Stimulated activated CD4-positive, alpha-beta T cell treated with anti-CD3 and anti-CD28 coated beads, Interleukin-2, amount 100 ng/mL, for 48 hours (primary cell): ENCODE measurements around the gene CPNE8.

ENCODE experiments used
- DNase-seq, 2 donors: peaks; one replicate each; pipeline ENCODE4 v3.0.0-alpha.2; 2020

Gene CPNE8

DNA sequence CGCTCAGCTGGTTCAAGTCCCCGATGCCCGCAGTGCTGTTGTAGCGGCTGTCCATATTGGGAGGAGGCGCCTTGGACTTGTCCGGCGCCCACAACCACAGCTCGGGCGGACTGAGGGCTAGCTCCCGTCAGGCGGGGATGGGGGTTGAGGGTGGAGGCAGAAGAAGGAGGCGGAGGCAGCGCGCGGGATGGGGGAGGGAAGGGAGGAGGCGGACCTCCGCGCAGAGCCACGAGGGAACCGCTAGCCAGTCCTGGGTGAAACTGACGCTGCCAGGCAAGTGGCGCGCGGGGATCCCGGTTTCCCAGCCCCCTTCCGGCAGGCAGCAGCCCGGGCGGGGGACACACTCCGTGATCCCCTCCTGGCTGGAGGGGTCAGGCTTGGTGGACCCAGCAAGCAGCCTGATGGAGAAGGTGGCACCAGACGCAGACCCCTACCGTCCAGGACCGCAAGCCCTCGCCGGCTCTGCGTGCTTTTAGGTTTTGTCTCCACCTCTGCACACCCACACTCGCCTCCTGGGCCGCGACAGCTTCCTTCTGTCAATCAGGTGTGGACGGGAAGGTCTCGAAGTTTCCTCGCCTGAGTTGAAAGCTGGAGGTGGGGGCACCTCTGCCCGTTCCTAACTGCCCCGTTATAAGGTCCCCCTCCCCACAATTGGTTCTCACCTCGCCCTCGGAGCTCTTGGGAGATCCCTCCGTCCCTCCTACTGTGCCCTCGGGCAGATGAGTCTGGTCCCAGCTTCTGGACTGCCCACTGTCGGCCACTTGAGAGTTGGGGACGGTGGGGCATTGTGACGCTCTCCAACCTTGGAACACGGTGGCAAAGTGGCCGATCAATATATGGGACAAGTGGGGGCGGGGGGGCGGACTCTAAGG is at the start of gene CPNE8:
CPNE8 (minus strand) TSS at position 112 of the 872 bp plus-strand sequence; CDS start at position 55, 57 bp downstream.
- peak; percentile 29 to 40 for DNase-seq

- no peak for DNase-seq
Measured at GRCh38 chr12:38954238-38954873, 49.0 kb upstream of the CPNE8 start.

DNA sequence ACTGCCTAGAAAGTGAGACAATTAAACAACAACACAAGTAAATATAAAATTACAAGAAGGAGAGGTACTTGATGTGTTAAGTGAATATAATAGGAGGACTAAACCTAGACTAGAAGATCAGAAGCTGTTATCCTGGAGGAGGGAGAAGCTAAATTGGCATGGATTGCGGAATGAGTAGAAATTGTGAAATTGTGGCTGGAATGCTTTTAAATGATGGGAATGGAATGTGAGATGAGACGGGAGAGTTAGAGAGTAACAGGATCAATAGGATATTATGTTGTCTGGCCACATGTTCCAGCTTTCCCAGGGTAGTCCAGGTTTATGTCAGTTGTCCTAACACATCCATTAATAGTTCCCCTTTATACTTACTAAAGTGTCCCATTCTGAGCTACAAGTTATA is 44.0 kb upstream of the CPNE8 start:
- no peak for DNase-seq

DNA sequence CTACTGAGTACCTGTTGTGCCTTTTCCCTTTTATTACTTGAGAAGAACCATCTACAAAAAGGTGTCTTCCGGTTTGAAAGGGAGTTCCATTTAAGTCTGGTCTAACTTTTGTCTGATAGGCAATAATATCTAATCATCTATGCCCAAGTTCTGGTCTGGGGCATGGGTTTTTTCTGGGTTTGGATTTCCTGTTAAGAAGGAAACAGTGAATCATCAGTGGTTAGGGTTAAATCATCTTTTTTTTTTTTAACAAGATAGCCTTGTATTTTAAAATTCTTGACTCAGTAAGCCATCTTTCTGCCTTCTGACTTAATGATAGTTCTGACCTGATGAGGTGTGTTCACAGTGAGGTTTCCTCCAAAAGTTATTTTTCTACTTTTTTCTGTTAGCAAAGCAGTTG is 29.3 kb upstream of the CPNE8 start:
- no peak for DNase-seq

DNA sequence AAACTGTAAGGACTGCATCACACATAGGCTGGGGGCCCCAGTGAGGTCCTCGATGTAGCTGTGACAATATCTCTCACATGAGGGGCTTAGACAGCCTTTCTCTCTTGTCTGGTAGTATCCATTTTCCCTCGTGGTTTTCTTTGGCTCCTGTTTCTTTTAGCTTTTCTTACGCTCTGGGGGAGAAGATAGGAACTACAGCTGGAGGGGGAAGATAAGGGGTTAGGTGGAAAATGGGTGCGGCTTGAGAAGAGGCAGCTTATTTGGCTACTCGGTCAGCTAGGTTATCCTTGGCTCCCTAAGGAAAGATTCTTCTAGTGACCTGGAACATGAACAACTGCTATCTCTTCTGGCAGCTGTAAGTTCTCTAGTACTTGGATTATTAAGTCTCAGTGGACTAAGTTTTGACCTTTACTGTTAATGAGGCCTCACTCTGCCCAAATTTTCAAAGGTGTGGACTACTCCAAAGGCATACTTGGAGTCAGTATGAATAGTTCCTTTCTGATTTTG is 28.7 kb upstream of the CPNE8 start:
- DNase-seq = no peak

- no peak for DNase-seq
Measured at GRCh38 chr12:38932320-38932719, 26.9 kb upstream of the CPNE8 start.

DNA sequence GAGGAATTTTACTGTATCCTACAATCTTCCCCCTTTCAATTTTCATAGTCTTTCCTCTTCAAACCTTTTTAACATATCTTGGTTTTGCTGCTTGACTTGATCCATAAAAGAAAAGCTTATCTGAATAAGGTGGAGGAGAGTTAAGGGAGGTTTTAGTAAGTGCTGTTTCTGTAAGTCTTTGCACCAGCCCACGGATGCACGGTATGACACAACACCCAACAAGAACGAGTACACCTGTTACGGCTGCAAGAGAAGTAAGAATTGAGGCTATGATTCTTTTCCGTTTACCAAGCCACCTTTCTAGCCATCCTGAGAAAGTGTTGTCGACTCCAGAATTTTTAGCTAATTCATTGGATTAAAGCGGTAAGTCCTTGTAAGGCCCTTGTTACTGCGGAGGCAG is 26.1 kb upstream of the CPNE8 start:
- DNase-seq = no peak

- no peak for DNase-seq
Measured at GRCh38 chr12:38930990-38931389, 25.6 kb upstream of the CPNE8 start.

DNA sequence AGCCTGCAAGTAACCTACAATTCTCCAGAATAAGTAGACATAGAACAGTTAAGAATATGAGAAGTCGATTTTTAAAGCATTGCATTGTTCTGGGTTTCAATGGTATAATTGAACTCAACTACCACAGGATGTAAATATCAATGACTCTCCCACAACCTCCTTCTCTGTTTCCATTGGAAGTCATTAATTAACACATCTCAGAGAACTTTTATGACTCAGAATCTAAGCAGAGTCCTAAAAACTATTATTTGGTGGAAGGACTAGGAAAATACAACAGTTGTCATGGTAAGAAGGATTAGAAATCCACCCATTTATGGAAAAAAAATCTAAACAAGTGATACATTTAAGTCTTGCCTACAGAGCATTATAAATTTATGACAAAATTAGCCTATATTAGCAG is 21.1 kb upstream of the CPNE8 start:
- DNase-seq = no peak

- peak in 1 of 2 donors; percentile 16 for DNase-seq
Measured at GRCh38 chr12:38921025-38921677, 15.8 kb upstream of the CPNE8 start.

GRCh38 chr12:38919191-38919590 is 13.8 kb upstream of the CPNE8 start:
- DNase-seq = no peak

DNA sequence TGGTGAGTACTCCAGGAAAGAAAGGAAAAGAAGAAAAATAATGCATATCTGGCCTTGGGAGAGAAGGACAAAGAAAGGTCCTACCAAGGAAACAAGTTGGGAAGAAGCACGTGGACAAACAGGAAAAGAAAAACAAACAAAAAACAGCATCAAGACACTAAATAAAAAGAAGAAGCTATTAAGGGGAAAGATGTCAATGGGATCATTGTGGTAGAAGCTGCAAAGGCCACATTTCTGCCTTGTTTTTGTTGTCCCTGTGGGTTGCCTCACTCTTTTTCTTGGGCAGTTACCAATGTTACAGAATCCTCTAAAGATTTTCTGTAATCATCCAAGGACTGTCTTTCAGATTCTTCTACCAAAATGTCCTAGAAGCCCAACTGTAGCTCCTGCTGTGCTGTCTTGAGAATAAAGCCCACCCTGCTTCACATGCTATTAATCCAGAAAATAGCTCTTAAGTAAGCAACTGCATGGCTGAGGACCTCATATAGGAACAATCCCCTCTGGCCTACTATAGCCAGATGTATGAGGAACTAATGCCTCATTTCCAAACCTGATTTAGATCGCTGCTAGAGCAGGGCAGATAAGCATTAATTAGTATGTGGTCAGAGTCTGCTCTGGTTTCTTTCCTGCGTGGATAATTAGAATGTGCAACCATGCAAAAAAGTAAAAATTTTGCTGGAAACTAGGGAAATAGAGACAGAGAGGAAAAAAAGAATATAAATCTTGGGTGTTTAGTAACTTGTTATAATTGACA is 10.2 kb upstream of the CPNE8 start:
- no peak for DNase-seq

DNA sequence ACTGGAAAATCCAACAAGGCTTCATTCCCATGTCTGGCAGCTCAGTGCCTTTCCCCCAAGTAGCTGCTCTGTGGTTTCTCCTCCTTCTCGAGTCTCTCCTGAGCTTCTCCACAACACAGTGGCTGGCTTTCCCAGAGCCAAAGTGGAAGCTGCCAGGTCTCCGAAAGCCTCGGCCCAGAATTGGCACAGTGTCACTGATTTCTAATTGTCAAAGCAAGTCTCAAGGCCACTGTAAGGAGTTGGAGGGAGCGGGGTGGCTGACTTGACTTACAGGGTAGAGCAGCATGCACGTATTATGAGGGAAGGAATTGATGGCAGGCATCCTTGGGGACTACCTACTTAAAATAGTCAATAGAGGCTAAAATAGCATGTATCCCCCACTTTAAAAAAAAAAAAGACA is 6.7 kb upstream of the CPNE8 start:
- DNase-seq = no peak

- no peak for DNase-seq
Measured at GRCh38 chr12:38911611-38912010, 6.2 kb upstream of the CPNE8 start.

DNA sequence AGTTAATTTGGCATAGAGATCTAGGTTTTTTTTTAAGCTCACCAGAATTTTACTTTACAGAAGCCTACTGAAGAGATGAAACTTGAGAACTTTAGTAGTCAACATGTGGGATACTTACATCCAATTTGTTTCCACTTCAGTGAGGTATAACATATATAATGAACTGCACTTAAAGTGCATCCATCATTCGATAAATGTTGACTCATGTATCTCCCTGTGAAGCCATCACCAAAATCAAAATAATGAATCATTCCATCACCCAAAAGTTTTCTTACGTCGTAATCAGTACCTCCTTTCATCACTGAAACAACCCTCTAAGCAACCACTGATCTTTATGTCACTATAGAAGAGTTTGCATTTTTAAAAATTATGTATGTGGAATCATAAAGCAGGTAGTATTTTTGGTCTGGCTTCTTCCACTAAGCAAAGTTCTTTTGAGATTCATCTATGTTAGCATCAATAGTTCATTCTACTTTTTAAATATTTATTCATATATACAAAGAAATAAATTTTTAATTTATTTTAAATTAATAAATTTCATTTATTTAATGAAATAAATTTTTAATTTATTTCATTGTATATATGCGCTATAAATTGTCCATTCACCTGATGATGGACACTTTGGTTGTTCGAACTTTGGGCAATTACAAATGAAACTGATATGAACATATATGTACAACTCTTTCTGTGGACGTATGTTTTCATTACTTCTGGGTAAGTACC is 2.0 kb upstream of the CPNE8 start:
- DNase-seq = no peak

- DNase-seq = peak; percentile 62 to 69
Measured at GRCh38 chr12:38906482-38907200, 1.2 kb upstream of the CPNE8 start.

- peak; percentile 32 for DNase-seq
Measured at GRCh38 chr12:38904537-38905479, 583 bp downstream of the CPNE8 start.

DNA sequence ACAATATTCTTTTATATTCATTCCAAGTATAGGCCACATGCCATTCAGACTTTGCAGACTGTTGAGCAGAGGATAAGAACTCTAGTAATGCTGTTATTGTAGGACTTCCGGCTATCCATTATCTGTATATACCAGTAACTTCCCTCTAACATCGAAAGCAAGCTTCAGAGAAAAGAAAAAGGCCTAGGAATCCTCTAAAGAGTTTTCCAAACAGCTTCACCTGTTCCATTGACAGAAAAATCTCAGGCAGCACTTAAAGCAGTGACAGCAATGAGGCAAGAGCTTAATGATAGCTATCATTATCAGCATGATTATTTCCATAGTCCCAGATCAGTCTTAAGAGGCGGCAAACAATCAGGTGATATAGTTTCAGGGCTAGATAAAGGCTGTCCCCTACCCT is 1.8 kb downstream of the CPNE8 start:
- DNase-seq = no peak

DNA sequence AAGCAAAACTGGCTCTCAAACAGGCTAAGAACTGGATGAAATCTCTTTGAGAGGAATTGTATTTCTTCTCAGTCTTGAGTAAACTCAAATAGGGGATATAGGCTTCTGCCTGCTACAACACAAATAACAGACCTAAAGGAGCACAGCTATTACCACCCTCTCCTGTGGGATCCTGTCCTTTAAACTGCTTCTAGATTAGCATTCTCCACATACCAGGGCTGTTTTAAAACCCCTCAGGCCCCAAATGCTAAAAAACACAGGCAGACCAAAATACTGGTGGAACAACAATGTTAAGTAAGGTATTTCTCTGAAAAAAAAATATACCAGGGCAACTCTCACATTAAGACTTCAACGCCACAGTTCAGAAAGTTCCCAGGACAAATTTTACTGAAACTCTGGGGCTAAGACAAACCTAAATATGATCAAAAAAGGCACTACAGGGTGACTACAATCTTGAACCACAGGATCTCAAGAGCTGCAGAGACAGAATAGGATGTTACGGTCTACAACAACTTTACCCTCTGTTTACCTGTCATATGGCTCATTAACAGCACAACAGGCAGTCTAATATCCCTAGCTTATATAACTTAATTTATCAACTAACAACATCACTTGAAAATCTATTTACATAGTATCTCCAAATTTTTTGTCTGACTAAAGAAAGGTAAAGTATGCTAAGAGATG is 7.2 kb downstream of the CPNE8 start:
- DNase-seq = no peak

GRCh38 chr12:38895446-38895845 is 9.9 kb downstream of the CPNE8 start:
- no peak for DNase-seq
